HEK293 (cell line): ENCODE data around the gene ASCL5.

Source experiments
- CTCF ChIA-PET: fragments of 350-600 bp; formaldehyde crosslinking; extraction: SDS; loops from one replicate; lab custom pipeline; 2021; ENCODE audit warnings: antibody characterized with exemption; lab: Yijun Ruan, JAX
- POLR2A ChIA-PET: fragments of 300-600 bp; formaldehyde crosslinking; extraction: SDS; loops from one replicate; lab custom pipeline; 2020; ENCODE audit warnings: antibody characterized with exemption, inconsistent platforms; lab: Yijun Ruan, JAX
- H3K27ac ChIP-seq: fragments of 200-500 bp; sonication (Bioruptor generic); 2 replicates; pipeline ENCODE4 v1.5.1; 2014; ENCODE audit warnings: low read depth, low read length, control low read depth, inconsistent platforms; ENCODE audit errors: extremely low read depth
- H3K36me3 ChIP-seq, 2 experiments: fragments of 200-500 bp in 1 of 2; sonication (Bioruptor generic) in 1 of 2; 1 replicate in 1 of 2; 2 replicates in 1 of 2; pipeline ENCODE4 v1.5.1; 2014 to 2017; ENCODE audit warnings: inconsistent platforms in 2 of 2, low read length in 2 of 2; ENCODE audit not compliant: control insufficient read depth in 2 of 2, insufficient read depth in 1 of 2
- H3K4me1 ChIP-seq: fragments of 200-500 bp; sonication (Bioruptor generic); 2 replicates; pipeline ENCODE4 v1.5.1; 2014; ENCODE audit warnings: mild to moderate bottlenecking, low read length, inconsistent platforms; ENCODE audit not compliant: control insufficient read depth, insufficient read depth
- H3K4me3 ChIP-seq: 2 replicates; pipeline ENCODE4 v1.5.1; 2011; ENCODE audit warnings: low read depth, mild to moderate bottlenecking, control low read depth, low read length, moderate library complexity
- H3K9me3 ChIP-seq: fragments of 200-500 bp; sonication (Bioruptor generic); 2 replicates; pipeline ENCODE4 v1.5.1; 2014; ENCODE audit warnings: low read depth, low read length, inconsistent platforms; ENCODE audit not compliant: control insufficient read depth, insufficient read depth
- CTCF ChIP-seq: fragments of 450-650 bp; formaldehyde crosslinking; IDR thresholded peaks from 2 replicates; pipeline ENCODE4 v1.5.1; 2016; ENCODE audit warnings: missing biosample characterization, missing genetic modification characterization
- MZF1 ChIP-seq: fragments of 450-650 bp; formaldehyde crosslinking; IDR thresholded peaks from 2 replicates; pipeline ENCODE4 v1.5.1; 2017; ENCODE audit warnings: missing biosample characterization, missing genetic modification characterization, borderline replicate concordance
- PBX3 ChIP-seq: sonication (generic); formaldehyde crosslinking; IDR thresholded peaks from 2 replicates; pipeline ENCODE4 v1.8.1; 2022; ENCODE audit warnings: mild to moderate bottlenecking, moderate library complexity, missing genetic modification reagents
- RBAK ChIP-seq: fragments of 450-650 bp; formaldehyde crosslinking; IDR thresholded peaks from 2 replicates; pipeline ENCODE4 v1.5.1; 2016; ENCODE audit warnings: missing biosample characterization, missing genetic modification characterization
- TRIM28 ChIP-seq: IDR thresholded peaks from 2 replicates; pipeline ENCODE4 v1.6.1; 2011; ENCODE audit warnings: low read length, control low read depth, borderline replicate concordance
- ZBTB11 ChIP-seq: fragments of 450-650 bp; formaldehyde crosslinking; conservative IDR thresholded peaks from 2 replicates; pipeline ENCODE4 v1.5.1; 2016; ENCODE audit warnings: low read depth, missing biosample characterization, missing genetic modification characterization
- ZBTB20 ChIP-seq: fragments of 450-650 bp; formaldehyde crosslinking; IDR thresholded peaks from 2 replicates; pipeline ENCODE4 v1.5.1; 2016; ENCODE audit warnings: missing biosample characterization, missing genetic modification characterization
- ZNF280C ChIP-seq: fragments of 450-650 bp; formaldehyde crosslinking; IDR thresholded peaks from 2 replicates; pipeline ENCODE4 v1.5.1; 2016; ENCODE audit warnings: missing biosample characterization, missing genetic modification characterization
- ZNF600 ChIP-seq: fragments of 450-650 bp; formaldehyde crosslinking; IDR thresholded peaks from 2 replicates; pipeline ENCODE4 v1.5.1; 2016; ENCODE audit warnings: missing biosample characterization, missing genetic modification characterization
- TF ChIP-seq, protein P1 (sequence below): fragments of 450-650 bp; formaldehyde crosslinking; IDR thresholded peaks from 2 replicates; pipeline ENCODE4 v1.5.1; 2016; ENCODE audit warnings: missing biosample characterization, missing genetic modification characterization
- TF ChIP-seq, protein P2 (sequence below): fragments of 450-650 bp; formaldehyde crosslinking; IDR thresholded peaks from 2 replicates; pipeline ENCODE4 v1.5.1; 2016; ENCODE audit warnings: missing biosample characterization, missing genetic modification characterization, borderline replicate concordance
- TF ChIP-seq, protein P3 (sequence below): fragments of 450-650 bp; formaldehyde crosslinking; IDR thresholded peaks from 2 replicates; pipeline ENCODE4 v1.5.1; 2016; ENCODE audit warnings: missing biosample characterization, missing genetic modification characterization
- TF ChIP-seq, protein P4 (sequence below): fragments of 450-650 bp; formaldehyde crosslinking; IDR thresholded peaks from 2 replicates; pipeline ENCODE4 v1.5.1; 2017; ENCODE audit warnings: missing biosample characterization, missing genetic modification characterization

ASCL5 gene

DNA sequence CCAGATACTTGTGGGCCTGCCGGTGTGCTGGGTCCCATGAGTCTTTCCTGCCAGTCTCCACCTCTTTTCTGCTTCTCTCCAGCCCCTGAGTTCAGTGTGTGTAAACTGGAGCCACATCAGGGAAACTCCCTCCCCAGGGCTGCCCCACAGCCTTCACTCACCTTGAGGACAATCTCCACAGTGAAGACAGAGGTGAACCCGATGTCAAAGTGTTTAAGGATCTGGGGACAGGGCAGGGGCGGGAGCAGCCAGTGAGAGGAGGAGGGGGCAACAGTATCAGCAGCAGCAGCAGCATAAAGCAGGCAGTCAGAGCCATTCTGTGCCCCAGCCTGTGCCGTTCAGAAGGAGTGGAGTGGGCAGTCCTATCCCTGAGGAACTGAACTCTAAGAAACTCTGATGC, 58.0 kb downstream of the ASCL5 start:
- CTCF ChIA-PET: interaction anchor here (1.2 kb wide), 1 partner anchor 44 kb away, joined by 3 read pairs; no protein-coding TSS in a partner anchor
- Histone ChIP-seq H3K27ac (no peak overlapping the region), H3K4me1 (no peaks in the 10 kb centered on the region), H3K4me3 (no peak overlapping the region), H3K36me3 (no peaks in the 10 kb centered on the region), H3K9me3 (no peaks in the 10 kb centered on the region)
- POLR2A ChIA-PET: no interaction called here
- TF ChIP-seq RBAK (tag by site-specific recombination): no peak
- TF ChIP-seq, protein P1, sequence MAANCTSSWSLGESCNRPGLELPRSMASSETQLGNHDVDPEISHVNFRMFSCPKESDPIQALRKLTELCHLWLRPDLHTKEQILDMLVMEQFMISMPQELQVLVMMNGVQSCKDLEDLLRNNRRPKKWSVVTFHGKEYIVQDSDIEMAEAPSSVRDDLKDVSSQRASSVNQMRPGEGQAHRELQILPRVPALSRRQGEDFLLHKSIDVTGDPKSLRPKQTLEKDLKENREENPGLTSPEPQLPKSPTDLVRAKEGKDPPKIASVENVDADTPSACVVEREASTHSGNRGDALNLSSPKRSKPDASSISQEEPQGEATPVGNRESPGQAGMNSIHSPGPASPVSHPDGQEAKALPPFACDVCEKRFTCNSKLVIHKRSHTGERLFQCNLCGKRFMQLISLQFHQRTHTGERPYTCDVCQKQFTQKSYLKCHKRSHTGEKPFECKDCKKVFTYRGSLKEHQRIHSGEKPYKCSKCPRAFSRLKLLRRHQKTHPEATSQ (tag by site-specific recombination): no peak
- TF ChIP-seq, protein P2, sequence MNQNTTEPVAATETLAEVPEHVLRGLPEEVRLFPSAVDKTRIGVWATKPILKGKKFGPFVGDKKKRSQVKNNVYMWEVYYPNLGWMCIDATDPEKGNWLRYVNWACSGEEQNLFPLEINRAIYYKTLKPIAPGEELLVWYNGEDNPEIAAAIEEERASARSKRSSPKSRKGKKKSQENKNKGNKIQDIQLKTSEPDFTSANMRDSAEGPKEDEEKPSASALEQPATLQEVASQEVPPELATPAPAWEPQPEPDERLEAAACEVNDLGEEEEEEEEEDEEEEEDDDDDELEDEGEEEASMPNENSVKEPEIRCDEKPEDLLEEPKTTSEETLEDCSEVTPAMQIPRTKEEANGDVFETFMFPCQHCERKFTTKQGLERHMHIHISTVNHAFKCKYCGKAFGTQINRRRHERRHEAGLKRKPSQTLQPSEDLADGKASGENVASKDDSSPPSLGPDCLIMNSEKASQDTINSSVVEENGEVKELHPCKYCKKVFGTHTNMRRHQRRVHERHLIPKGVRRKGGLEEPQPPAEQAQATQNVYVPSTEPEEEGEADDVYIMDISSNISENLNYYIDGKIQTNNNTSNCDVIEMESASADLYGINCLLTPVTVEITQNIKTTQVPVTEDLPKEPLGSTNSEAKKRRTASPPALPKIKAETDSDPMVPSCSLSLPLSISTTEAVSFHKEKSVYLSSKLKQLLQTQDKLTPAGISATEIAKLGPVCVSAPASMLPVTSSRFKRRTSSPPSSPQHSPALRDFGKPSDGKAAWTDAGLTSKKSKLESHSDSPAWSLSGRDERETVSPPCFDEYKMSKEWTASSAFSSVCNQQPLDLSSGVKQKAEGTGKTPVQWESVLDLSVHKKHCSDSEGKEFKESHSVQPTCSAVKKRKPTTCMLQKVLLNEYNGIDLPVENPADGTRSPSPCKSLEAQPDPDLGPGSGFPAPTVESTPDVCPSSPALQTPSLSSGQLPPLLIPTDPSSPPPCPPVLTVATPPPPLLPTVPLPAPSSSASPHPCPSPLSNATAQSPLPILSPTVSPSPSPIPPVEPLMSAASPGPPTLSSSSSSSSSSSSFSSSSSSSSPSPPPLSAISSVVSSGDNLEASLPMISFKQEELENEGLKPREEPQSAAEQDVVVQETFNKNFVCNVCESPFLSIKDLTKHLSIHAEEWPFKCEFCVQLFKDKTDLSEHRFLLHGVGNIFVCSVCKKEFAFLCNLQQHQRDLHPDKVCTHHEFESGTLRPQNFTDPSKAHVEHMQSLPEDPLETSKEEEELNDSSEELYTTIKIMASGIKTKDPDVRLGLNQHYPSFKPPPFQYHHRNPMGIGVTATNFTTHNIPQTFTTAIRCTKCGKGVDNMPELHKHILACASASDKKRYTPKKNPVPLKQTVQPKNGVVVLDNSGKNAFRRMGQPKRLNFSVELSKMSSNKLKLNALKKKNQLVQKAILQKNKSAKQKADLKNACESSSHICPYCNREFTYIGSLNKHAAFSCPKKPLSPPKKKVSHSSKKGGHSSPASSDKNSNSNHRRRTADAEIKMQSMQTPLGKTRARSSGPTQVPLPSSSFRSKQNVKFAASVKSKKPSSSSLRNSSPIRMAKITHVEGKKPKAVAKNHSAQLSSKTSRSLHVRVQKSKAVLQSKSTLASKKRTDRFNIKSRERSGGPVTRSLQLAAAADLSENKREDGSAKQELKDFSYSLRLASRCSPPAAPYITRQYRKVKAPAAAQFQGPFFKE: no peak
- no peak for TF ChIP-seq ZBTB11 (tag by site-specific recombination)
- no peak for TF ChIP-seq TRIM28
- TF ChIP-seq MZF1 (tag by site-specific recombination): no peak
- TF ChIP-seq PBX3 (CRISPR knock-in tag): no peak
- TF ChIP-seq CTCF: no peak
- no peak for TF ChIP-seq ZNF280C (tag by site-specific recombination)
- TF ChIP-seq, protein P3, sequence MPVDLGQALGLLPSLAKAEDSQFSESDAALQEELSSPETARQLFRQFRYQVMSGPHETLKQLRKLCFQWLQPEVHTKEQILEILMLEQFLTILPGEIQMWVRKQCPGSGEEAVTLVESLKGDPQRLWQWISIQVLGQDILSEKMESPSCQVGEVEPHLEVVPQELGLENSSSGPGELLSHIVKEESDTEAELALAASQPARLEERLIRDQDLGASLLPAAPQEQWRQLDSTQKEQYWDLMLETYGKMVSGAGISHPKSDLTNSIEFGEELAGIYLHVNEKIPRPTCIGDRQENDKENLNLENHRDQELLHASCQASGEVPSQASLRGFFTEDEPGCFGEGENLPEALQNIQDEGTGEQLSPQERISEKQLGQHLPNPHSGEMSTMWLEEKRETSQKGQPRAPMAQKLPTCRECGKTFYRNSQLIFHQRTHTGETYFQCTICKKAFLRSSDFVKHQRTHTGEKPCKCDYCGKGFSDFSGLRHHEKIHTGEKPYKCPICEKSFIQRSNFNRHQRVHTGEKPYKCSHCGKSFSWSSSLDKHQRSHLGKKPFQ (tag by site-specific recombination): no peak
- TF ChIP-seq, protein P4, sequence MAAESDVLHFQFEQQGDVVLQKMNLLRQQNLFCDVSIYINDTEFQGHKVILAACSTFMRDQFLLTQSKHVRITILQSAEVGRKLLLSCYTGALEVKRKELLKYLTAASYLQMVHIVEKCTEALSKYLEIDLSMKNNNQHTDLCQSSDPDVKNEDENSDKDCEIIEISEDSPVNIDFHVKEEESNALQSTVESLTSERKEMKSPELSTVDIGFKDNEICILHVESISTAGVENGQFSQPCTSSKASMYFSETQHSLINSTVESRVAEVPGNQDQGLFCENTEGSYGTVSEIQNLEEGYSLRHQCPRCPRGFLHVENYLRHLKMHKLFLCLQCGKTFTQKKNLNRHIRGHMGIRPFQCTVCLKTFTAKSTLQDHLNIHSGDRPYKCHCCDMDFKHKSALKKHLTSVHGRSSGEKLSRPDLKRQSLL (tag by site-specific recombination): no peak
- no peak for TF ChIP-seq ZNF600 (tag by site-specific recombination)
- no peak for TF ChIP-seq ZBTB20 (tag by site-specific recombination)
